HG03460 (cell line): Measurements from ENCODE around the gene ZNF33B.
"Not testable (repeated sequence)": the region's sequence is repeated elsewhere in the genome, so short reads cannot be mapped to it uniquely, and the experiment has no call there.

Source experiments
- ATAC-seq: cut with Tn5 transposase; IDR thresholded peaks from one replicate; pipeline ENCODE4 v1.9.1; 2021; ENCODE audit not compliant: unreplicated experiment

Gene ZNF33B

DNA sequence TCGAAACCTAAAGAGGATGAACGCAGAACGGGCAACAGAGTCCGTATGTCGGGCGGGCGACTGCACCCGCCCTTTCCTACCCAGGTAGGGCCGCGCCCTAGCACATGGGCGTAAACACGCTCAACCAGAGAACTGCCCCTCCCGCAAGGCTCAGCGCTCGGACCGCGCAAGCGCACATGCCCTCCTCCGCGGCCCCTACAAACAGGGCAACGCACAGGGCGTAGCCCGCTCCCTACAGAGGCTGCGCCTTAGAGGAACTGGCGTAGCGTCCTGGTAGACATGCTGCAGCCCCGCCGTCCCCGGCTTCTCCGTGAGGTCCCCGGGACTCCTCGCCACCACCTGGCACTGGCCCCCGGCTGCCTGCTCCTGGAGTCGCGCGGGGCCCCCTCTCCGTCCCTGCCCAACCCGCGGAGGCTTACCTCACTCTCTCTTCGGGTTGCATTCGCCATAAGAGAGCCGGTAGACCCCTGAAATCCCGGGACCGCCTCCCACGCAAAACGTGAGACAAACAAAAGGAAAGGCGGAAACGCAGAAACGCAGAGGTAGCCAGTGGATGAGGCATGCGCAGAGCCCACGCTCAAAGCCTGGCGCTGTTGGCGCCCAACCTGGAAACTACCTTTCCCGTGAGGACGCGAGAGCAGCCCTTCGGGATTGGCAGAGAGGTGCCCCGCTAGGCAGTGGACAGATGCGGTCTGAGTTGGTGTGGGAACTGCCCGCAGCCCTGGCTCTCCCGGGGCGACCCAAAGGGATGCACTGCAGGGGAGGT is at the start of gene ZNF33B:
Gene ZNF33B (minus strand): TSS at position 516 of the 766 bp plus-strand sequence. CDS start 1,642 bp downstream, outside the sequence.
- peak; percentile 87 for ATAC-seq

GRCh38 chr10:42684517-42684916 is 46.1 kb upstream of the ZNF33B start:
- no peak for ATAC-seq

- no peak for ATAC-seq
These were observed 41.9 kb upstream of the ZNF33B start for GRCh38 chr10:42680267-42680666.

GRCh38 chr10:42665181-42665979 is 27.0 kb upstream of the ZNF33B start:
- ATAC-seq: not testable (repeated sequence)

GRCh38 chr10:42654419-42654818 is 16.0 kb upstream of the ZNF33B start:
- ATAC-seq: no peak

DNA sequence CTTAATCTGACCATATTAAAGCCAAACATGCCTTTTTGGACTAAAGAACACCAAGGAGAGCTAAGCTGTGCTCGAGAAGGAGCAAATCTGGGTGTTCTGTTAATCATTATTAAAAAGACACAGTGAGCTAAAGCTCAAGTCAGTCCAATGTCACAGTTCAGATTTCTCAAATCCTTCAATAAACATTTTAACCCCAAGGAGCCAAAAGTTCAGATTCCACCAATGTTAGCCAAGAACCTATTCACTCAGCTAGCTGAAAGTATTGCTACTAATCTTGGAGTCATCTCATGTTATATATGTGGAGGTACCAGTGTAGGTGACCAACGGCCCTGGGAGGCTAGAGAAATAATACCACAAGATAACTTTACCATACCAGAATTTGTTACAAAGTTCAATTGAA is 14.5 kb upstream of the ZNF33B start:
- ATAC-seq: no peak

GRCh38 chr10:42650374-42650773 is 12.0 kb upstream of the ZNF33B start:
- no peak for ATAC-seq

- no peak for ATAC-seq
These were observed 10.1 kb upstream of the ZNF33B start for GRCh38 chr10:42648512-42648911.

- ATAC-seq: no peak
These were observed 8.6 kb upstream of the ZNF33B start for GRCh38 chr10:42646687-42647640.

DNA sequence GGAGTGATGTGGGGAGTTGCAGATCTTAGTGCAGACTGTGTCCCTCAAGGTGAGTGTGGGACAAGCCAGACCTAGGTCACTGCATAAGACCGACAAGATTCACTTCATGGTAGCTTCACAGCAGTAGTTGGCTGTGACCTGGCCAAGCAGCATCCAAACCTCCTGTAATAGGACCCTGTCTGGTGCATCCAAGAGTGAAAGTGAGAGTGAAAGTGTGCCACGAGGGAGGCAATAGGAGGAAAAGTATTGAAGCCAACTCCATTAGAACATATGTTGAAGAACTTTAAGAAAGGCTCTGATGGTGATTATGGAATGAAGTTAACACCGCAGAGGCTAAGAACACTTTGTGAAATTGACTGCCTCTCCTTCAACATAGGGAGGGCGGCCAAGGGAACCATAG is 7.8 kb upstream of the ZNF33B start:
- ATAC-seq: no peak

DNA sequence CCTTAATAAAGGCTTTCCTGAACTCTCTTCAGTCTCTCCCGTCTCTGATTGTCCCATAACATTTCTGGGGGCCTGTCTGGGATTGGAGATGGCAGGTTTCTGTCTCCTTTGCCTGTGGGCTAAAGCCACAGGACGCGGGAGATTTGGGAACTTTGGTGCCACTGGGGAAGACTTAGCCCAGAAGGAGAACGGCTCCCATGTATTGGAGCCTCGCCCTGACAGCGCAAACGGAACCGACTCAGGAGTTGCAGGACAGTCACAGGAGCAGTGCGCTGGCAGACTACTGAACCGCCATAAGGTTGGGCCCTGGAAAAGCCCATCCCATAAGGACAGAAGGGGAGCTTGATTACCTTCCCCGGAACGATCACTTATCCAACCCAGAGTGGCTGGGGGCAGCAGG is 7.1 kb upstream of the ZNF33B start:
- ATAC-seq: no peak

DNA sequence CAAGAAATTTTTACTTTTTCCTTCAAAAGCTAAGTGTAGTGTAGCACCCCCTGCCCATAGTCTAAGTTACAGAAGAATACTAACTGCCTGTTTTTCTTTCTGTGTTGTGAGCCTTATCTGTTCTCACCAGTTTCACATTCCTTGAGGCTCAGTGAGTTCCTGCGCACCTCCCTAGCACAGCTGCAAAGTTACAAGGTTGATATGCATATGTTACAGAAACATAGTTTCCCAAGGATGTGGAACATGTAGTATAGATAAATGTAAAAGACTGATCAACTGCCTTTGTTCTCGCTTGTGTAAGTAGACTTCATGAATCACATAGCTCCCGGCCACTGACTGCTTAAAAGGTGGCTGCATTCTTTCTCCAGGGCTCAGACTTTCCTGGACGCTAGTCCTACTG is 6.7 kb upstream of the ZNF33B start:
- no peak for ATAC-seq

DNA sequence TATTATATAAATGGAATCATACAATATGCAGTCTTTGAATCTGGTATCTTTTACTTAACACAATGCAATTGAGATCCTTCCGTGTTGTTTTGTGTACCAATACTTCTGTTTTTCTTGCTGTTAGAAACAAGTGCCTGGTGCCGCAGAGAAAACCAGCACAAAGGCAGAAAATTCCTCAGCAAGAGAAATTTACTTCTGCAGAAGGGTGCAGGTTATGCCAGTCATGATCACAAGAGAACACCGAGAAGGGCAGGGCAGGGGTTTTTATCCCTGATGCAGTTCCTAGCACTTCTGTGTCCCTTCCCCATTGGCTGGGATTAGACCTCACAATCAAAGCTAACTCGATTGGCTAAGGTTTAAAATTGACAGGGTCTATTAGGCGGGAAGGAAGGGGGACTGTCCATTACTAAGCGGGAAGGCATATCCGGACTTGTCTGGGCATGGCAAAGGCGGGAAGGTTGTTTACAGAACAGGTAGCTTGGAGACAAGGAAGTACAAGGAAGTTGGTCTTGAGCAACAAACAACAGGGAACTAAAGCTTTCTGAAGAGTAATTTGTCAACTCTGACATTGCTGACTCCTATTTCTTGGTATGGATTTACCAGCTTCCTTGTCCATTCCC is 2.4 kb upstream of the ZNF33B start:
- ATAC-seq: no peak

GRCh38 chr10:42638821-42639270 is 476 bp upstream of the ZNF33B start:
- no peak for ATAC-seq

DNA sequence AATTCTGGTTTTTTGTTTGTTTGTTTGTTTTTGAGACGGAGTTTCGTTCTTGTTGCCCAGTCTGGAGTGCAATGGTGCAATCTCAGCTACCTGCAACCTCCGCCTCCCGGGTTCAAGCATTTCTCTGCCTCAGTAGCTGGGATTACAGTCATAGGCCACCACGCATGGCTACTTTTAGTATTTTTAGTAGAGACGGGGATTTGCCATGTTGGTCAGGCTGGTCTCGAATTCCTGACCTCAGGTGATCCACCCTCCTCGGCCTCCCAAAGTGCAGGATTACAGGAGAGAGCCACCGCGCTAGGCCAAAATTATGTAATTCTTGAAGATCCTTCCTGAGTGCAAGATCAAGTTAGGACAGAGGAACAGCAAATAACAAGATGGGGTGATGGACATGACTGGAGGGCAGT is 719 bp downstream of the ZNF33B start:
- no peak for ATAC-seq

DNA sequence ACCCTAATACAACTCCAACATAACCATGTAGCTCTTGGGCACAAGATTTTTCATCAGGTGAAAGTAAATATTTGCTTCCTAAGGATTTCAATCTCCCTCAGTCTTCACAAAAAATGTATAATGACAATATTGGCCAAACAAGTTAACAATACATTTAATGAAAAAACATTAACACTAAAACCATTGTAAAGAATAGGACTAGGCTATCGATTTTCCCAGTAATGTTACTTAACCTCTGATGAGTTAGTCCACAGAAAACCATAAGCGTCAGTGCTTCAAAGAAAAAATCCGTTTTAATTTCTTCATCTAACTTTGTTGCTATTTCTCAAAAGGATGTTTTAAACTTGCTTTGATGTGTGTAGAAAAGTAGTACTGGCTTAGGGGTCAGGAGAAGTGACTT is 1.2 kb downstream of the ZNF33B start:
- no peak for ATAC-seq

GRCh38 chr10:42635098-42635497 is 3.3 kb downstream of the ZNF33B start:
- ATAC-seq: no peak

DNA sequence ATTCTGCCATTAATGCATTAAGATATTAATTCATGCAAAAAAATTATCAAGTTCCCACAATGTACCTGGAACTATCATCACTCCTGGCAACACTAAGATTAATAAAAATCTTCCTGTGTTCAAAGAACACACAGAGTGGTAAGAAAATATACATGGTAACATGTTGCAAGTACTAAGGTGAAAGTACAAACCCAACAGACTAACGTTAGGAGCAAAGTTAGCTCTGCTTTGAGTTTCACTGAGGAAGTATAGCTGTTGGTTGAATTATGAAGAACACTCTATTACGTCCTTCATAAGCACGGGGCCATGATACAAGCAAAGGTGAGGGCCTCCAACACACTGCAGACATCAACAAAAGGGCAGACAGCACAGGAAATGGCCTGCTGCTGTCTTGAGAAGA is 5.8 kb downstream of the ZNF33B start:
- ATAC-seq: no peak

DNA sequence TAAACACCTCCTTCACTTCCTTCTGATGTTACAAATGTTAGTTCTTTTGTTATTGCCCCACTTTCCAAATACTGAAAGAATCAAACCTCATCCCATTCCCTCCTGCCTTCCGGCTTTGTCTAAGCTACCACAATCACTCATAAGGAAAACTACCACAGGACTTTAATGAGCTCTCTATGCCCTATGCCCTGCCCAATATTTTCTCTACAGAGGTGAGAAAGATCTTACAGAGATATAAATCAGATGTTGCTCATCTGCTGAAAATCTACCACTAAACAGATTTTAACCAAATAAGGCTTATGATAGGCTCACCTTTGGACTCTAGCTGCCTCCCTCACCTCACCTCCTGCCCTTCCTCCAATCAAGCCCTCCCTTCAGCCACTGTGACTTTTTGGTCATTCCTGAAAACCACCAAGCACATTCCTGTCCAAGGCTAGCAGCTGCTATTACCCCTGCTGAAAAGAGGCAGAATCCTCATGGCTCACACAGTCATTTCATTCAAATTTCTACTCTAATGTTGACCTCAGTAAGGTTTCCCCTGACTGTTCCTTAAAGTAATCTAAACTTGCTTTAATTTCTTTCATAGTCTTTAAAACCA is 7.7 kb downstream of the ZNF33B start:
- ATAC-seq: no peak

- ATAC-seq: no peak
These were observed 14.4 kb downstream of the ZNF33B start for GRCh38 chr10:42623929-42624328.
